ENCODE results near the gene RELCH.

The RELCH gene

GRCh38 chr18:62264984-62265383, 77.9 kb downstream of the RELCH start:
- Mint-ChIP-seq H3K9me3 (no peaks in the 10 kb centered on the region), H3K27ac (no peak overlapping the region), H3K4me1 (no peaks in the 10 kb centered on the region), H3K36me3 (ENCODE audit: low read depth) (peaks cover 26% of the 10 kb centered on the region), H3K27me3 (ENCODE audit: low read depth, poor library complexity) (no peaks in the 10 kb centered on the region), H3K4me3 (no peak overlapping the region)
- TF ChIP-seq, protein P1, sequence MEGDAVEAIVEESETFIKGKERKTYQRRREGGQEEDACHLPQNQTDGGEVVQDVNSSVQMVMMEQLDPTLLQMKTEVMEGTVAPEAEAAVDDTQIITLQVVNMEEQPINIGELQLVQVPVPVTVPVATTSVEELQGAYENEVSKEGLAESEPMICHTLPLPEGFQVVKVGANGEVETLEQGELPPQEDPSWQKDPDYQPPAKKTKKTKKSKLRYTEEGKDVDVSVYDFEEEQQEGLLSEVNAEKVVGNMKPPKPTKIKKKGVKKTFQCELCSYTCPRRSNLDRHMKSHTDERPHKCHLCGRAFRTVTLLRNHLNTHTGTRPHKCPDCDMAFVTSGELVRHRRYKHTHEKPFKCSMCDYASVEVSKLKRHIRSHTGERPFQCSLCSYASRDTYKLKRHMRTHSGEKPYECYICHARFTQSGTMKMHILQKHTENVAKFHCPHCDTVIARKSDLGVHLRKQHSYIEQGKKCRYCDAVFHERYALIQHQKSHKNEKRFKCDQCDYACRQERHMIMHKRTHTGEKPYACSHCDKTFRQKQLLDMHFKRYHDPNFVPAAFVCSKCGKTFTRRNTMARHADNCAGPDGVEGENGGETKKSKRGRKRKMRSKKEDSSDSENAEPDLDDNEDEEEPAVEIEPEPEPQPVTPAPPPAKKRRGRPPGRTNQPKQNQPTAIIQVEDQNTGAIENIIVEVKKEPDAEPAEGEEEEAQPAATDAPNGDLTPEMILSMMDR (IDR thresholded peaks at IDR 0.05), result no peak
- DNase-seq, result no peak

- Mint-ChIP-seq H3K4me3 (no peak overlapping the region), H3K4me1 (no peaks in the 10 kb centered on the region), H3K36me3 (ENCODE audit: low read depth) (peaks cover 11% of the 10 kb centered on the region), H3K27ac (no peak overlapping the region), H3K9me3 (no peaks in the 10 kb centered on the region), H3K27me3 (ENCODE audit: low read depth, poor library complexity) (no peaks in the 10 kb centered on the region)
- TF ChIP-seq, protein P1 (IDR thresholded peaks at IDR 0.05), result no peak
- no peak for DNase-seq
Measured at GRCh38 chr18:62277045-62277444, 90.0 kb downstream of the RELCH start.

- no peak for DNase-seq
- Mint-ChIP-seq H3K9me3 (no peaks in the 10 kb centered on the region), H3K36me3 (ENCODE audit: low read depth) (peaks cover 26% of the 10 kb centered on the region), H3K27me3 (ENCODE audit: low read depth, poor library complexity) (no peaks in the 10 kb centered on the region), H3K4me1 (no peaks in the 10 kb centered on the region), H3K4me3 (no peak overlapping the region), H3K27ac (no peak overlapping the region)
- TF ChIP-seq, protein P1 (IDR thresholded peaks at IDR 0.05), result no peak
Measured at GRCh38 chr18:62279561-62279960, 92.5 kb downstream of the RELCH start.

DNA sequence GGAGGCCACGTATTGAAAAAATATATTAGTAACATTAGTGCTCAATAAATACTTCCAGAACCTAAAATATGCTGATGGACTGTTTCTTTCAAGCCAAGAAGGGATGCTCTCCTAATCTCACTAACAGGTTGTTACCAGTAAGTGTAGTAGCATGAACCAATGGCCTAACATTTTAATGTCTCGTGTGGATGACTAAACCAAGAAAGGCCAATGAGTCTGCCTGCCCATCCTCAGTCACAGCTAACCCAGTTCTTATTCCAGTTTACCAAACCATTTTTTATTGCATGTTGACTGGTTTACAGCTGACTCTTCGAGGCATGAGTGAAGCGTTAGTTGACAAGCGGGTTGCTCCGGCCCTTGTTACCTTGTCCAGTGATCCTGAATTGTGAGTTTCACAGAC, 93.0 kb downstream of the RELCH start:
- TF ChIP-seq, protein P1 (IDR thresholded peaks at IDR 0.05), result no peak
- peaks cover 31% of the 10 kb centered on the region for H3K36me3 Mint-ChIP-seq (ENCODE audit: low read depth)
- no peak overlapping the region for H3K4me3 Mint-ChIP-seq
- H3K27me3 Mint-ChIP-seq (ENCODE audit: low read depth, poor library complexity), result no peaks in the 10 kb centered on the region
- no peak for DNase-seq
- no peaks in the 10 kb centered on the region for H3K9me3 Mint-ChIP-seq
- H3K4me1 Mint-ChIP-seq, result no peaks in the 10 kb centered on the region
- H3K27ac Mint-ChIP-seq, result no peak overlapping the region

GRCh38 chr18:62280786-62281185, 93.7 kb downstream of the RELCH start:
- peaks cover 37% of the 10 kb centered on the region for H3K36me3 Mint-ChIP-seq (ENCODE audit: low read depth)
- DNase-seq, result no peak
- no peaks in the 10 kb centered on the region for H3K4me1 Mint-ChIP-seq
- H3K4me3 Mint-ChIP-seq, result no peak overlapping the region
- no peak overlapping the region for H3K27ac Mint-ChIP-seq
- TF ChIP-seq, protein P1 (IDR thresholded peaks at IDR 0.05), result no peak
- H3K9me3 Mint-ChIP-seq, result no peaks in the 10 kb centered on the region
- no peaks in the 10 kb centered on the region for H3K27me3 Mint-ChIP-seq (ENCODE audit: low read depth, poor library complexity)

- no peaks in the 10 kb centered on the region for H3K27me3 Mint-ChIP-seq (ENCODE audit: low read depth, poor library complexity)
- H3K27ac Mint-ChIP-seq, result no peak overlapping the region
- no peaks in the 10 kb centered on the region for H3K4me1 Mint-ChIP-seq
- H3K36me3 Mint-ChIP-seq (ENCODE audit: low read depth), result peaks cover 35% of the 10 kb centered on the region
- DNase-seq, result no peak
- TF ChIP-seq, protein P1 (IDR thresholded peaks at IDR 0.05), result no peak
- no peaks in the 10 kb centered on the region for H3K9me3 Mint-ChIP-seq
- H3K4me3 Mint-ChIP-seq, result no peak overlapping the region
Measured at GRCh38 chr18:62281684-62282083, 94.6 kb downstream of the RELCH start.
